GM19043 (cell line): ENCODE measurements around the gene LTO1.

ENCODE experiments used
- ATAC-seq: cut with Tn5 transposase; IDR thresholded peaks from one replicate; pipeline ENCODE4 v1.9.1; 2021; ENCODE audit warnings: low read depth; ENCODE audit not compliant: unreplicated experiment

The LTO1 gene

DNA sequence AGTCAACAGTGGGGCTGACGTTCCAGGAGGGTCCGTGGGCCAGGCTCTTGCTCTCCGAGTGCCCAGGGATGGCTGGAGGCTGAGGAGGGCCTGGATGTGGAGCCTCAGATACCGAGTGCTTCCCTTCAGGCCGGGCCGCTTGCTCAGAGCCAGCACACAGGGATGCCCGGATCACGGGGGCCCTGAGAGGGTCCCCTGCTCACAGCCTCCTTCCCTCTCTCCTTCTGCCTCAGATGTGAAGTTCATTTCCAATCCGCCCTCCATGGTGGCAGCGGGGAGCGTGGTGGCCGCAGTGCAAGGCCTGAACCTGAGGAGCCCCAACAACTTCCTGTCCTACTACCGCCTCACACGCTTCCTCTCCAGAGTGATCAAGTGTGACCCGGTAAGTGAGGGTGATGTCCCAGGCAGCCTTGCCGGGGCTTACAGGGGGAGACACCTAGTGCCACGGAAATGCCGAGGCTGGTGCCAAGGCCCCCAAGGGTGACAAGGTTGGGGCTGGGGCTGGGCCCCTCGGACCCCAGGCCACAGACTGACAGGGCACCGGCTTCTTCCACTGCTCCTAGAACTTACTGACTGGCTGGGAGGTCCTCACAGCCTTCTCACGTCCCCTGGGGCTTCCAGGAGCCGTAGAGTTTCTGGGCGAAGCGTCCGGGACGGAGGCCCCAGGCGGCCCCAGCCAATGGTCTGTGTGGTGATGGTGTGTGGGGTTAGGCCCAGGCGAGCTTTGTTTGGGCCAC is 27.2 kb downstream of the LTO1 start:
- ATAC-seq: no peak

DNA sequence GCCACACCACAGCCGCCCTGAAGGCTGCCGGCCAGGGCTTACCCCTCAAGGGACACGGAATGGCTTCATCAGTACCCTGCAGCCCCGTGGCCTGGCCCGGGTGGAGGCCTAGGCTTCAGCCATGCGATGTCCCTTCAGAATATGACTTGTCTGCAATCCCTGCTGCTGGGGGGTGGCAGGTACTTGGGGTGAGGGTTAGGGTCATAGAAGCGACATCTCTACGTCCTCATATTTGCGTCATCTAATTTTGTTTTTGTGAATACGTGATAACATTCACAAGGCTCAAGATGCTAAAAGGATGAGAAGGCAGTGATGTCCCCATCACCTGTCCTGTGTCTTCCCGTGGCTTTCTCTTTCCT is 27.8 kb downstream of the LTO1 start:
- no peak for ATAC-seq

DNA sequence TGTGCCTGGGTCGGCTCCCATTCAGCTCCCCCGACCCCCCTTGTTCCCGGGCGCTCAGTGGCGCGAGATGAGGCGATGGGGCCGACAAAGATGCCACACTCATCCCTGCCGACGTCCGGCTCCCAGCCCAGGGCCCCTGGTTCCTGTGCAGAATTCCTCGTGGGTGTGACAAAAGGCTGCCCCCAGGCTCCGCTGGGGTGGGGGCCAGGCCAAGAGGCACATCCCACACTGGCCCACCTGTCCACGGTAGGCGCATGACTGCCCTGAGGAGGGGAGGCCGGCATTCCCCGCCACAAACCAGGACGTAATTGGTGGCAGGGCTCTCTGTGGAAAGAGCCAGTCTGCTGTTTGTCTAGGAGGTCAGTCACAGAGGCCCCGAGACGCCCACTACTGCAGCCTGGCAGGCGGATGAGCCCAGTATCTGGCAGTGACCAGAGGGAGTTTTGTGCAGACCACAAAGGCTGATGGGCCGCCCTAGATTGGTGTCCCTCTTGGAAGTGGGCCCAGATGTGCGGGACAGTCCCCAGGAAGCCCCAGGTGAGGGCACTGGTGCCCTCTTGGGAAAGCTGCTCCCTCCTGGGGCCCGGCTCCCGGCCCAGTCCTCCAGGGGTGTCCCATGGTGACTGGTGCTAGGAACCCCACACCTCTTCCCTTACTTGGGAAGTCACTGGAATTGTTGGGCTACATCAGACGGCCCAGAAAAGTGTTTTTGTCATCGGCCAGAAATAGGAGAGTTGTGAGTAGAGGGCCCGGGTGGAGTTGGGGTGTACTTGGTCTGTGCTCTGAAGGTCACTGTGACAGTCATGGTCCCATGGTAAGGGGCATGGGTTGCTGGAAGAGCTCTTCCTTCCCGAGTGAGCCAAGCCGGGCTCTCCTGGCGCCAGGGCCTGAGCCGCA is 28.4 kb downstream of the LTO1 start:
- ATAC-seq: no peak

DNA sequence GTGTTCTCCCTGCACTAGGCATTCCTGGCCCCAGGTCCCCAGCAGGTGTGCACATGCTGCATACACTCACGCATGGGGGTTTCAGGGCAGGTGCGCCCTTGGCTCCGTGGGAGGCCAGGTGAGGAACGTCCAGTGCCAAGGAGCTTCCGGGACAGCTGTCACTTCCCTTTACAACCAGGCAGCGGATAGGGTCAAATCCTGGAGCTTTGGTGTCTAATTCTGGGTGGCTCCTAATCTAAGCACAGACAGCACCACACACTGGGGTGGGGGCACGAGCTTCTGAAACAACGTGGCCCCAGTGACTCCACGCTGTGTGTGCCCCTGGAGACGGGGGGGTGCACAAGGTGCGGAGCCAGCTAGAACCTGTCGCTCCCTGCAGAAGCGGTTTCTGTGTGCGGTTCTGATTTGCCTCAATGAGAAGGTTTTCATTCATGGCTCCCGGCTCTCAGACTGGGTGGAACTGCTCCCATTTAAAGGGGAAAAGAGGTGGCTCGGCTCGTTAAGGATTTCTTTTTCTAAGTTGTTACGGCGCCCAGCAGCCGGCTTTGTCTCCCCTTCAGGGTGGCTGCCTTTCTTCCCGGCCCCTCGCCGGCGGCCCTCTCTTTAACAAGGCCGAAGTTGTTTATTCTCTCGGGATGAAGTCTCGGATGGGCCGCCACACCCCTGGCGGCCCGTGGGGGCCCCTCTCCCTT is 29.2 kb downstream of the LTO1 start:
- ATAC-seq: no peak

DNA sequence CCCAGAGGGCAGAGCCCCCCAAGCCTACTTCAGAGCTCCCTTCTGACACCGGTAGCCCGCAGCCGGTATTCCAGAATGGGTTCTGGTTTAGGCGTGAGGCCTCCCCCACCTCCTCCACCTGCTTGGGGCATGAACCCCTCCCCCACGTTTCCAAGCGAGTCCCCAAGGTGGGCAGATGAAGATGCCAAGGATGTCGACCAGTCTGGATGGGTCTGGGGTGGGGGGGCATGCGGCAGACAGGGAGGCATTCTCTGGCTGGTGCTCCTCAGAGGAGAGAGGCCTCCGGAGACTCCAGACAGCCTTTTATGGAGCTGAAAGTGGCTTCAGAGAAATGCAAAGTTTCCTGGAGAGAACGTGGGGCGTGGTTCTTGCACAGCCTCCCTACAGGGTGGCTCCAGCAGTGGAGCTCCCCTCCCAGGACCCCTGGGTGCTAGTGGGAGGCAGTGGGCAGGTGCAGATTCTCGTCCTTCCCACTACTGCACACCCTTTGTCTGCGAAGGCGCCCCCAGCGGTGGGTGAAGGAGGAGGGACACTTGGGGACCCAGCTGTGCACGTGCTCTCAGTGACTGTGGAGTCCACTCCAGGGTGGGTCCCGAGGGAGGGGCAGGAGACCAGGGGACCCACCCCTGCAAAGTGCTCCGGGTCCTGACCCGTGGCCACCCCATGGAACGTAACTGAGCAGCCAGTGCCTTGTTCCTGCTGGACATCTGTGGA is 30.0 kb downstream of the LTO1 start:
- ATAC-seq: no peak

DNA sequence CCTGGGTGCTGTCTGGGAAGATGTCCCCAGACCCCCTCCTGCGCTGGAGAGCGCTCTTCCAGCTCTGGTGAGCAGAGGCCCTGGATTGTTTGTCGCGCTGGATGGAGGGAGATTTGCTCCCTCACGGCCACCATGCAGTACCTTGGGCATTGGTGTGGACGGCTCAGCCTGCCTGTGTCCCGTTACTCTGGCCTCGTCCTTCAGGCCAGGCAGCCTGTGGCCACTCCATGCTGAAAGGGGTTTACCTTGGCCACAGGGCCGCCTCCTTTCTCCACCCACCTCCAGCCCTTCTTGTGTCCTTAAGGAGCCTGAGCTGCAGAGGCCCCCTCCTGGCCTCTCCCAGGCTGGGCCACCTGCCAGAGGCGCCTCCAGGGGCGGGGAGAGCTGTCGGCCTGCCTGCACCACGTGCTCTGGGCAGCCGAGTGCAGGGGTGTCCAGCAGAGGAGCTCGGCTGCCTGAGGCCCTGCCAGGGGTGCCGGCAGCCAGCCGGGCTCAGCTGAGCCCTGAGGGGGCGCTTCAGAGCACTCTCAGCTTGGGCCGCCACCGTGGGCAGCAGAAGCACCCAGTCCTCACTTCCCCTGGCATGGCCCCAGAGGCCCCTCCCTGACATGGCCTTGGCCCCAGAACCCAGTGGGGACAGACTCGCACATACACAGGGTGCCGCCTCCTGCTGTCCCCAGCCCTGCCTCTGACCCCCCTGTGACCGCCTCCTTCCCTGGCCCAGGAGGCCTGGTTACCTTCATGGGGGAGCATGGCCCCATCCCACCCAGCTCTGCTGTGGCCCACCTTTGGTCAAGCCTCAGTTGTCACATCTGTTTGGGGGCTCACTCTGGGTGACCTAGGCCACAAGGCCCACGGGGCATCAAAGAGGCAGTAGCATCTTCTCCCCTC is 30.8 kb downstream of the LTO1 start:
- ATAC-seq: no peak

DNA sequence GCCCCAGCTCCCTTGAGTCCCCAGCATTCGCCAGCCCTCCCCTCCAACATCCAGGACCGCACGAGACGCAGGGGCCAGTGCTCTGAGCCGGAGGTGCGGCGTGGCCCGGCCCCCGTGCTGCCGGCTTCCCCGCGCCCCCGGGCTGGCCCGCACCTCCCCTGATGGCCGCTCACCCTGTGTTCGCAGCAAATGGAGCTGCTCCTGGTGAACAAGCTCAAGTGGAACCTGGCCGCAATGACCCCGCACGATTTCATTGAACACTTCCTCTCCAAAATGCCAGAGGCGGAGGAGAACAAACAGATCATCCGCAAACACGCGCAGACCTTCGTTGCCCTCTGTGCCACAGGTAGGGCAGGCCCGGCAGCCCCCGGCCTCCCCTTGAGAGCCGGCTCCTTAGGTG is 31.5 kb downstream of the LTO1 start:
- ATAC-seq: no peak

DNA sequence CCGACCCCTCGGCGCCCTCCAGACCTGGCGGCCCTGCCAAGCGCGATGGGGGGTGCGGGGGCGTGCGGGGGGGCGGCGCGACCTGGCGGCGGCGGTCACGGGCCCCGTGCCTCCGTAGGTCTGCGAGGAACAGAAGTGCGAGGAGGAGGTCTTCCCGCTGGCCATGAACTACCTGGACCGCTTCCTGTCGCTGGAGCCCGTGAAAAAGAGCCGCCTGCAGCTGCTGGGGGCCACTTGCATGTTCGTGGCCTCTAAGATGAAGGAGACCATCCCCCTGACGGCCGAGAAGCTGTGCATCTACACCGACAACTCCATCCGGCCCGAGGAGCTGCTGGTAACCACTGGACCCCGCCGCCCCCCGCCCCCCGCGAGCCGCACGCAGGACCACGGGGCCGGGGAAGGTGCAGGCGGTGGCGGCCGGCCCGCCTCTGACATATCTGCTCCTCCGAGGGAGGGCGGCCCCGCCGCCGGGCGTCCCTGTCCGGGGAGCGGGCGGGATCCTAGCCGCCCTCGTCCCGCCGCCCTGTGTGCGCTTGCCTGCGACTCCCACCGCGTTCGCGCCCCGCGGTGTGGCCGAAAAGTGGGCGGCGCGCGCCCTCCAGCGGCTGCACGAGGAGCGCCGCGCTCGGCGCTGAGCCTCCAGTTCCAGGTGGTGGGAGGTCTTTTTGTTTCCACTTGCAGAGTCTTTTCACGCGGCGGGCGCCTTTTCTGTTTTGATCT is 32.1 kb downstream of the LTO1 start:
- peak; percentile 48 for ATAC-seq

DNA sequence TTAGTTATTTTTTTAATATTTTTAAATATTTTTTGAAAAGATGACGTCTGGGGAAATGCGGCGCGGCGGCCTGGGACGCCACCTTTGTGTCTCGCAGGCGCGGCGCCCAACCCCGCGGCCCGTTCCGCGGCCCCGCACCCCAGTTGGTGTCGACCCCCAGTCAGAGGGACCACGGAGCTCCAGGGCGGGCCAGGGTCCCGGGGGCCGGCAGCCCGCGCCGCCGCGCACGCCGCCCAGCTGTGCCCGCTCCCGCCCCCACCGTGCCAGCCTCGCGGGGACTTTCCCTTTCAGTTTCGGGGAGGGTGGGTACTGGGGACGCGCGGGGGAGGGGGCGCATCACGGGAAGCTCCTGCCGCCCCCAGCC is 32.6 kb downstream of the LTO1 start:
- ATAC-seq: no peak

DNA sequence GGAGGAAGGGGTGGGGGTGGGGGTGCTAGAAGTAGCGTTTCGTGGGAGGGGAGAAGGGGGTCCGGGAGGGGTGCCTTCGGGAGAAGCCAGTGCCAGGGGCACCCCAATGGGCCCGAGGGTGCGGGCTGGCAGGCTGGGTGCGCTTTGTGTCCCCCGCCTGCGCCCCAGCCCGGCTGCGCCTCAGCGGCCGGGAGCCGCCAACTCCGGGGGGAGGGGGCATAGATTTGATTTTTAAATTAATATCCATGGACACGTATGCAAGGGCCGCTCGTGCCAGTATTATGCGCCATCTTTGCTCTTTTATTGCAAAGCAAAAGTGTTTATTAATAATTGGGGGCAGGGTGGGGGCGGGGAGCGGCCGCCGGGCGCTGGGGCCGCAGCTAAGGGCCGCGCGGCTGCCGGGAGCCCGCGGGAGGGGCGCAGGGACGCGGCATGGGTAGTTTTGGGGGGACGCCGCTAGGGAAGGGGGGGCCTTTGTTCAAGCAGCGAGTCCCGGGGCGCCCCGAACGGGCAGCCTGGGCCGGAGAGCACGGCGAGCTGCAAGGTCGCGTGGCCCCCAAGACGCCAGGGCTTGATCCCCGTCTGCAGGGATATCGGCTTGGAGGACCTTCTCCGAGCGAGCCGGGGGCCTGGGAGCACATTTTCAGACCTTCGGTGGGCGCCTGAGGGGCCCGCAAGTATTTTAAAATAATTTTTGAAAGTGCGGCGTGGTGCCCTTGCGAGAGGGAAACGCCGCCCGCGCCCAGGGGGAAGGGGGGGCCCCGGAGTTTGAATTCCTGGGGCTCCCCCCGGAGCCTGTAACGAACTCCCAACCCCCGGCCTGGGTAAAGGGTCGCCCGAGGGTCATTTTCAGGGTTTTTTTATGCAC is 33.2 kb downstream of the LTO1 start:
- no peak for ATAC-seq

DNA sequence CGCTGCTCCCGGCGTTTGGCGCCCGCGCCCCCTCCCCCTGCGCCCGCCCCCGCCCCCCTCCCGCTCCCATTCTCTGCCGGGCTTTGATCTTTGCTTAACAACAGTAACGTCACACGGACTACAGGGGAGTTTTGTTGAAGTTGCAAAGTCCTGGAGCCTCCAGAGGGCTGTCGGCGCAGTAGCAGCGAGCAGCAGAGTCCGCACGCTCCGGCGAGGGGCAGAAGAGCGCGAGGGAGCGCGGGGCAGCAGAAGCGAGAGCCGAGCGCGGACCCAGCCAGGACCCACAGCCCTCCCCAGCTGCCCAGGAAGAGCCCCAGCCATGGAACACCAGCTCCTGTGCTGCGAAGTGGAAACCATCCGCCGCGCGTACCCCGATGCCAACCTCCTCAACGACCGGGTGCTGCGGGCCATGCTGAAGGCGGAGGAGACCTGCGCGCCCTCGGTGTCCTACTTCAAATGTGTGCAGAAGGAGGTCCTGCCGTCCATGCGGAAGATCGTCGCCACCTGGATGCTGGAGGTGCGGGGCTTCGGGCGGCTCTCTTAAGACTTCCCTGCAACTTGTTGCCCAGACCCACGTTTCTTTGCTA is 34.1 kb downstream of the LTO1 start, which contains the start of gene CCND1:
CCND1 (plus strand) TSS at position 162 of the 587 bp plus-strand sequence; CDS start at position 320, 158 bp downstream.
- ATAC-seq: peak; percentile 41

DNA sequence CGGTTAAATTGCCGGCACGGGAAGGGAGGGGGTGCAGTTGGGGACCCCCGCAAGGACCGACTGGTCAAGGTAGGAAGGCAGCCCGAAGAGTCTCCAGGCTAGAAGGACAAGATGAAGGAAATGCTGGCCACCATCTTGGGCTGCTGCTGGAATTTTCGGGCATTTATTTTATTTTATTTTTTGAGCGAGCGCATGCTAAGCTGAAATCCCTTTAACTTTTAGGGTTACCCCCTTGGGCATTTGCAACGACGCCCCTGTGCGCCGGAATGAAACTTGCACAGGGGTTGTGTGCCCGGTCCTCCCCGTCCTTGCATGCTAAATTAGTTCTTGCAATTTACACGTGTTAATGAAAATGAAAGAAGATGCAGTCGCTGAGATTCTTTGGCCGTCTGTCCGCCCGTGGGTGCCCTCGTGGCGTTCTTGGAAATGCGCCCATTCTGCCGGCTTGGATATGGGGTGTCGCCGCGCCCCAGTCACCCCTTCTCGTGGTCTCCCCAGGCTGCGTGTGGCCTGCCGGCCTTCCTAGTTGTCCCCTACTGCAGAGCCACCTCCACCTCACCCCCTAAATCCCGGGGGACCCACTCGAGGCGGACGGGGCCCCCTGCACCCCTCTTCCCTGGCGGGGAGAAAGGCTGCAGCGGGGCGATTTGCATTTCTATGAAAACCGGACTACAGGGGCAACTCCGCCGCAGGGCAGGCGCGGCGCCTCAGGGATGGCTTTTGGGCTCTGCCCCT is 34.7 kb downstream of the LTO1 start:
- ATAC-seq: no peak

DNA sequence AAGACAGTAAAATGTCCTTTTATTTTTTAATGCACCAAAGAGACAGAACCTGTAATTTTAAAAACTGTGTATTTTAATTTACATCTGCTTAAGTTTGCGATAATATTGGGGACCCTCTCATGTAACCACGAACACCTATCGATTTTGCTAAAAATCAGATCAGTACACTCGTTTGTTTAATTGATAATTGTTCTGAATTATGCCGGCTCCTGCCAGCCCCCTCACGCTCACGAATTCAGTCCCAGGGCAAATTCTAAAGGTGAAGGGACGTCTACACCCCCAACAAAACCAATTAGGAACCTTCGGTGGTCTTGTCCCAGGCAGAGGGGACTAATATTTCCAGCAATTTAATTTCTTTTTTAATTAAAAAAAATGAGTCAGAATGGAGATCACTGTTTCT is 35.3 kb downstream of the LTO1 start:
- ATAC-seq: no peak

DNA sequence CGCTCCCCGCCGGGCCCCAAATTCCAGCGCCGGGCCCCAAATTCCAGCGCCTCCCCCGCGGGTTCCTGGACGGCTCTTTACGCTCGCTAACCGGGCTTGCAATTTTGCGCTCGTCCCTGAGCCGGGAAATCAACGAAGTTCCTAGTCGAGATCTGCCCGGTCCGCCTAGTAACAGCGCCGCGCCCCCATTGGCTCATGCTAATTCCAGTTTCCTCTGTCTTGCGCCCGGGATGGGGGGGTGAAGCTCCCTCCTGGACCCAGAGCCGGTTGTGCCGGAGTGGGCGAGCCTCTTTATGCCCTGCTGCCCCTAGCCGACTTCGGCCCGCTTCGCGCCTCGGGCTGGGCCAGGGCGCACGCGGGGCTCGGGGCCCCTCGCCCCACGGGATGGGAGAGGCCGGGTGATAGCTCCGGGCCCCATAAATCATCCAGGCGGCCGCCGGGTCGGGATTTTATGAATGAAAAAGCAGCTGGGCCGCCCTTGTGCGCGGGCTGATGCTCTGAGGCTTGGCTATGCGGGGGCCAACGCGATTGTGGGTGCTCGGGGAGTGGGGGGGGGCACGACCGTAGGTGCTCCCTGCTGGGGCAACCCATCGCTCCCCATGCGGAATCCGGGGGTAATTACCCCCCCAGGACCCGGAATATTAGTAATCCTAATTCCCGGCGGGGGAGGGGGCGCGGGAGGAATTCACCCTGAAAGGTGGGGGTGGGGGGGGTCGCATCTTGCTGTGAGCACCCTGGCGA is 36.0 kb downstream of the LTO1 start:
- no peak for ATAC-seq

DNA sequence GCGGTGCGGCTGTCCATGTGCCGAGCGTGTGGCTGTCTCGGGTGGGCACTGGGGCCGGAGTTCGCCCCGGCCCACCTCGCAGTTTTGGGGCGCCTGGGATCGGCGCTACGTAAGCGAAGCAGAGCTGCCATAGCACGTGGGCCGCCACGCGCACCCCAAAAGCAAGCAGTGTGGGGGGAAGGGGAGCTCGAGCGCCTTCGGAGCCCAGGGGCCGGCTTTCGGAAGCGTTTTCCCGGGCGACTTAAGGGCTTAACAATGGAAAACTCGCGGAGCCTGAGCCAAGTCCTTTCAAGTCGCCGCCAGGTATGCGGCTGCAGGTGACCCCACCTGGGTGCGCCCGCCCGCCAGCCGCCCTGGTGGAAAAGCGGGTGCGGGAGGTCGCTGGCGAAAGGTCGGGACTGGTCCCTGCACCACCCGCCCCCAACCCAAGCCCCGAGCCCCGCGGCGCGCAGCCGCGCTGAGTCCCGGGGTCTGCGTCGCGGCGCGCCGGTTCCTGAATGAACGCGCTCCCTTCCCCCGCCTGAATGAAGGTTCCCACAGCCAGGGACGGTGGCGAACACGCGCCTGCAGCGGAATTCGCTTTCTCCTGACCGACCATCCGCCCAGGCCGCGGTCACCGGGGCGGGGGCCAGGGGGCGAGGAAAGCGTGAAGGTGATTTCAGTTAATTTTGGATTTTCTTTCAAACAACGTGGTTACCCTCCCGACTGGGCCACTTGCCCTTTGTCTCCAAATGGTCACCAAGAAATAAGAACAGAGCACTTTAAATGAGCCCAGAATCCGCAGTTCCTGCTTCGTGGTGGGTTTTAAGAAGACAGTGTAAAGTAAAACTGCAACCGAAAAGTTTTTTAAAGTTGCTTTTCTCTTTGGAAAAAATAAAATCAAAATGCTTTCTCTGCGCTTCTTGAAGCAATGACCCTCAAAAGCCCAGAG is 36.9 kb downstream of the LTO1 start:
- ATAC-seq: no peak
